Loucy (cell line): ENCODE results near the gene RYR2.

Experiments
- H2AFZ ChIP-seq: fragments of 200-600 bp; sonication (generic); 2 replicates; pipeline ENCODE4 v1.6.0; 2016; ENCODE audit warnings: antibody characterized with exemption, mild to moderate bottlenecking, low read length, moderate library complexity
- H3F3A ChIP-seq: fragments of 200-600 bp; 2 replicates; pipeline ENCODE4 v1.6.0; 2016; ENCODE audit warnings: antibody characterized with exemption, low read depth, mild to moderate bottlenecking
- H3K27me3 ChIP-seq: fragments of 200-600 bp; sonication (generic); 2 replicates; pipeline ENCODE4 v1.6.1; 2014; ENCODE audit warnings: low read length, mild to moderate bottlenecking; ENCODE audit not compliant: insufficient read depth, poor library complexity, severe bottlenecking
- H3K36me3 ChIP-seq: fragments of 200-600 bp; sonication (generic); 2 replicates; pipeline ENCODE4 v1.6.1; 2016; ENCODE audit warnings: low read length; ENCODE audit not compliant: insufficient read depth
- H3K4me1 ChIP-seq: fragments of 200-600 bp; sonication (generic); 2 replicates; pipeline ENCODE4 v1.5.1; 2014; ENCODE audit warnings: low read length, mild to moderate bottlenecking; ENCODE audit not compliant: insufficient read depth, poor library complexity, severe bottlenecking
- H3K4me2 ChIP-seq: fragments of 200-600 bp; sonication (generic); 2 replicates; pipeline ENCODE4 v1.6.0; 2014; ENCODE audit warnings: antibody characterized with exemption, low read length, low read depth, mild to moderate bottlenecking; ENCODE audit not compliant: poor library complexity, severe bottlenecking
- H3K4me3 ChIP-seq: fragments of 200-600 bp; sonication (generic); 2 replicates; pipeline ENCODE4 v1.5.1; 2014; ENCODE audit warnings: low read length, mild to moderate bottlenecking, mixed read lengths; ENCODE audit not compliant: poor library complexity, severe bottlenecking
- H3K79me2 ChIP-seq: fragments of 200-600 bp; sonication (generic); 2 replicates; pipeline ENCODE4 v1.6.1; 2014; ENCODE audit warnings: low read length; ENCODE audit not compliant: insufficient read depth
- H3K9ac ChIP-seq: fragments of 200-600 bp; sonication (generic); 2 replicates; pipeline ENCODE4 v1.6.0; 2014; ENCODE audit warnings: mild to moderate bottlenecking, low read depth, low read length, moderate library complexity; ENCODE audit not compliant: poor library complexity, severe bottlenecking
- H3K9me2 ChIP-seq: fragments of 200-600 bp; sonication (generic); replicated peaks from 2 replicates; pipeline ENCODE4 v1.6.1; 2016; ENCODE audit warnings: low read depth, low read length, mixed read lengths
- H3K9me3 ChIP-seq: fragments of 200-600 bp; sonication (generic); 2 replicates; pipeline ENCODE4 v1.6.1; 2014; ENCODE audit warnings: mild to moderate bottlenecking, antibody characterized with exemption, low read length, low read depth; ENCODE audit not compliant: insufficient read depth
- H4K20me1 ChIP-seq: fragments of 200-600 bp; sonication (generic); 2 replicates; pipeline ENCODE4 v1.6.0; 2014; ENCODE audit warnings: antibody characterized with exemption, low read length, mild to moderate bottlenecking; ENCODE audit not compliant: insufficient read depth, poor library complexity, severe bottlenecking
- CTCF ChIP-seq: fragments of 200-600 bp; sonication (generic); conservative IDR thresholded peaks from 2 replicates; pipeline ENCODE4 v1.5.1; 2014; ENCODE audit warnings: mild to moderate bottlenecking, antibody characterized with exemption, low read length
- EZH2phosphoT487 ChIP-seq: fragments of 200-600 bp; IDR thresholded peaks from 2 replicates; pipeline ENCODE4 v1.6.1; 2018; ENCODE audit warnings: antibody characterized with exemption, mild to moderate bottlenecking, moderate library complexity, borderline replicate concordance

Gene RYR2

GRCh38 chr1:237759377-237759776 is 717.4 kb downstream of the RYR2 start:
- no peaks in the 10 kb centered on the region for H3K9me3 ChIP-seq
- no peaks in the 10 kb centered on the region for H3F3A ChIP-seq
- no peaks in the 10 kb centered on the region for H4K20me1 ChIP-seq
- no peak overlapping the region for H3K4me2 ChIP-seq
- H3K4me1 ChIP-seq = no peaks in the 10 kb centered on the region
- TF ChIP-seq CTCF = no peak
- no peak for TF ChIP-seq EZH2phosphoT487
- H3K36me3 ChIP-seq = no peaks in the 10 kb centered on the region
- no peaks in the 10 kb centered on the region for H3K27me3 ChIP-seq
- H3K79me2 ChIP-seq = no peaks in the 10 kb centered on the region
- H3K9ac ChIP-seq = no peak overlapping the region
- H2AFZ ChIP-seq = no peak overlapping the region
- no peak overlapping the region for H3K4me3 ChIP-seq
- no peaks in the 10 kb centered on the region for H3K9me2 ChIP-seq

DNA sequence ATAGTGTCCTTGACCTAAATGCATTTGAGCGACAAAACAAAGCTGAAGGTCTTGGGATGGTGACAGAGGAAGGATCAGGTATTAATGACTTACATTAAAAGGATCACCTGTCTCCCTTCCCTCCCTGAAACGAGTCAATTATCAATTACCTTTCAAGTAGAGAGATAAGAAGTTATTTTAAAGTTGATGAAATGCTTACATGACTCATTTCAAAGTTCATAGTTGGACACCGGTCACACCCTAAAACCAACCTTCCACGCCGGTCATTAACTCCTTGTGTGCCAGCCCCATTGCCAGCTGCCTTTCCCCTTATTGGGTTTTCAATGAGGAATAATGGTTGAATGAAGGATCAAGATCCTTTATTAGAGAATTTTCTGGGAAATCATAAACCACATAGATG is 719.0 kb downstream of the RYR2 start:
- Histone ChIP-seq H3K36me3 (no peaks in the 10 kb centered on the region), H3K9me2 (no peaks in the 10 kb centered on the region), H3K9ac (no peak overlapping the region), H2AFZ (no peak overlapping the region), H4K20me1 (no peaks in the 10 kb centered on the region), H3K27me3 (no peaks in the 10 kb centered on the region), H3F3A (no peaks in the 10 kb centered on the region), H3K79me2 (no peaks in the 10 kb centered on the region), H3K4me2 (no peak overlapping the region), H3K4me1 (no peaks in the 10 kb centered on the region), H3K4me3 (no peak overlapping the region), H3K9me3 (no peaks in the 10 kb centered on the region)
- no peak for TF ChIP-seq EZH2phosphoT487
- no peak for TF ChIP-seq CTCF

GRCh38 chr1:237763137-237763536 is 721.2 kb downstream of the RYR2 start:
- no peak overlapping the region for H2AFZ ChIP-seq
- no peaks in the 10 kb centered on the region for H3F3A ChIP-seq
- no peaks in the 10 kb centered on the region for H3K36me3 ChIP-seq
- no peaks in the 10 kb centered on the region for H3K27me3 ChIP-seq
- no peaks in the 10 kb centered on the region for H3K79me2 ChIP-seq
- H3K9me2 ChIP-seq = no peaks in the 10 kb centered on the region
- no peak for TF ChIP-seq CTCF
- TF ChIP-seq EZH2phosphoT487 = no peak
- H3K9me3 ChIP-seq = no peaks in the 10 kb centered on the region
- H4K20me1 ChIP-seq = no peaks in the 10 kb centered on the region
- no peak overlapping the region for H3K9ac ChIP-seq
- H3K4me3 ChIP-seq = no peak overlapping the region
- H3K4me2 ChIP-seq = no peak overlapping the region
- no peaks in the 10 kb centered on the region for H3K4me1 ChIP-seq
